ENCODE measurements around the gene ST6GALNAC3. TPM values are rescaled to one million over a fixed set of nuclear protein-coding genes. Genes with fewer than 3 reads are reported as not detected.

ST6GALNAC3 gene
- polyA plus RNA-seq, 1 donor (not counting 4 experiments of a cell fraction or from before 2014, with no cell fraction given): 0.08 TPM

- Histone ChIP-seq H3K9ac (ENCODE audit: control insufficient read depth, extremely low read depth, insufficient read depth, low read length) (no peak overlapping the region), H3K27ac (ENCODE audit: control insufficient read depth, insufficient read depth, low read length) (no peak overlapping the region), H2AFZ (ENCODE audit: control insufficient read depth, low read length) (no peak overlapping the region), H3K4me2 (ENCODE audit: control insufficient read depth, extremely low read depth, insufficient read depth, low read depth, low read length) (no peak overlapping the region), H3K9me1 (ENCODE audit: control insufficient read depth, extremely low read depth, insufficient read depth, low read length) (no peaks in the 10 kb centered on the region), H3K4me3 (ENCODE audit: control insufficient read depth in 2 of 3, extremely low read depth in 1 of 3, insufficient read depth in 2 of 3, low read depth in 1 of 3, low read length in 3 of 3) (no peak overlapping the region), H3K9me3 (ENCODE audit: control insufficient read depth, low read depth, low read length) (no peaks in the 10 kb centered on the region), H3K4me1 (ENCODE audit: control insufficient read depth, extremely low read depth, insufficient read depth, low read length) (no peaks in the 10 kb centered on the region), H3K36me3 (ENCODE audit: control insufficient read depth in 2 of 2, extremely low read depth in 1 of 2, insufficient read depth in 2 of 2, low read length in 2 of 2) (no peaks in the 10 kb centered on the region), H3K27me3 (ENCODE audit: control insufficient read depth, extremely low read depth, insufficient read depth, low read length) (no peaks in the 10 kb centered on the region), H4K20me1 (ENCODE audit: control insufficient read depth, extremely low read depth, insufficient read depth, low read length) (no peaks in the 10 kb centered on the region), H3K79me2 (ENCODE audit: control insufficient read depth, insufficient read depth, low read length) (no peaks in the 10 kb centered on the region)
- dilution Hi-C loops (cut with MboI; ENCODE audit: extremely low pct_ligation_motif_present, low sequenced_read_pairs): no loop called here
- no peak for TF ChIP-seq EZH2 (IDR thresholded peaks at IDR 0.05; ENCODE audit: low read length)
- no peak for TF ChIP-seq CTCF (optimal IDR thresholded peaks at IDR 0.05 in 1 of 3, IDR thresholded peaks at IDR 0.05 in 1 of 3, conservative IDR thresholded peaks at IDR 0.05 in 1 of 3; ENCODE audit: extremely low read depth in 1 of 3, insufficient read depth in 2 of 3, low read length in 3 of 3)
- FAIRE-seq: no peak
- no peak for DNase-seq (ENCODE audit: low read depth, low spot score)
These were observed 474.1 kb downstream of the ST6GALNAC3 start for GRCh38 chr1:76548513-76549100.

- Histone ChIP-seq H2AFZ (ENCODE audit: control insufficient read depth, low read length) (no peak overlapping the region), H3K4me2 (ENCODE audit: control insufficient read depth, extremely low read depth, insufficient read depth, low read depth, low read length) (no peak overlapping the region), H3K79me2 (ENCODE audit: control insufficient read depth, insufficient read depth, low read length) (no peaks in the 10 kb centered on the region), H3K27me3 (ENCODE audit: control insufficient read depth, extremely low read depth, insufficient read depth, low read length) (no peaks in the 10 kb centered on the region), H3K4me3 (ENCODE audit: control insufficient read depth in 2 of 3, extremely low read depth in 1 of 3, insufficient read depth in 2 of 3, low read depth in 1 of 3, low read length in 3 of 3) (no peak overlapping the region), H3K9ac (ENCODE audit: control insufficient read depth, extremely low read depth, insufficient read depth, low read length) (no peak overlapping the region), H3K4me1 (ENCODE audit: control insufficient read depth, extremely low read depth, insufficient read depth, low read length) (no peaks in the 10 kb centered on the region), H3K9me3 (ENCODE audit: control insufficient read depth, low read depth, low read length) (no peaks in the 10 kb centered on the region), H3K36me3 (ENCODE audit: control insufficient read depth in 2 of 2, extremely low read depth in 1 of 2, insufficient read depth in 2 of 2, low read length in 2 of 2) (no peaks in the 10 kb centered on the region), H3K27ac (ENCODE audit: control insufficient read depth, insufficient read depth, low read length) (no peak overlapping the region), H3K9me1 (ENCODE audit: control insufficient read depth, extremely low read depth, insufficient read depth, low read length) (no peaks in the 10 kb centered on the region), H4K20me1 (ENCODE audit: control insufficient read depth, extremely low read depth, insufficient read depth, low read length) (no peaks in the 10 kb centered on the region)
- no peak for FAIRE-seq
- no peak for DNase-seq (ENCODE audit: low read depth, low spot score)
- dilution Hi-C loops (cut with MboI; ENCODE audit: extremely low pct_ligation_motif_present, low sequenced_read_pairs): no loop called here
- TF ChIP-seq EZH2 (IDR thresholded peaks at IDR 0.05; ENCODE audit: low read length) (no peak), CTCF (optimal IDR thresholded peaks at IDR 0.05 in 1 of 3, IDR thresholded peaks at IDR 0.05 in 1 of 3, conservative IDR thresholded peaks at IDR 0.05 in 1 of 3; ENCODE audit: extremely low read depth in 1 of 3, insufficient read depth in 2 of 3, low read length in 3 of 3) (no peak)
These were observed 479.7 kb downstream of the ST6GALNAC3 start for GRCh38 chr1:76554283-76554682.

Data from keratinocyte (primary cell).